GM18507 (cell line): Measurements from ENCODE around the gene APBB2.

Experiments used
- DNase-seq: peaks from one replicate; pipeline ENCODE4 v3.0.0; 2011; ENCODE audit warnings: low read depth; ENCODE audit not compliant: insufficient read length; ENCODE audit errors: extremely low spot score
- FAIRE-seq: peaks from 2 replicates; lab custom pipeline; 2011; peaks lifted over from hg19 to GRCh38; lab: Jason Lieb, UNC

APBB2 gene

GRCh38 chr4:41197996-41198395, 16.3 kb downstream of the APBB2 start:
- FAIRE-seq: no peak
- DNase-seq: no peak

DNA sequence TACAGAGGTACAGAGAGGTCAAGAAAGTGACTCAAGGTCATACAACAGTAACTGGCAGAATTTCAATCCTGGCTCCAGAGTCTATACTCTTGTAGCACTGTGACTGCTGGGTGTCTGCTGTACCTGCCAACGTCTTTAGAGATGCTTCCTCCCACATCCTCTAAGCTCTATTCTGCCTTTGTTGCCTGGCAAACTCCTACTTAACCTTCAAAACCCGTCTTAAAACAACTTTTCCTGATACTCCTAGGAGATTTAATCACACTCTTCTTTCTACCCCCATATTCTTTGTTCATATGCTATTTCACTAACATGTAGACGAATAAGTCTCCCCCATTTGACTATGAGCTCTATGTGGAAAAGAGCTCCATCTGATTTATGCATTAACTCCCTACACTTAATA, 16.8 kb downstream of the APBB2 start:
- DNase-seq (no peak), FAIRE-seq (peak; percentile 5)

DNA sequence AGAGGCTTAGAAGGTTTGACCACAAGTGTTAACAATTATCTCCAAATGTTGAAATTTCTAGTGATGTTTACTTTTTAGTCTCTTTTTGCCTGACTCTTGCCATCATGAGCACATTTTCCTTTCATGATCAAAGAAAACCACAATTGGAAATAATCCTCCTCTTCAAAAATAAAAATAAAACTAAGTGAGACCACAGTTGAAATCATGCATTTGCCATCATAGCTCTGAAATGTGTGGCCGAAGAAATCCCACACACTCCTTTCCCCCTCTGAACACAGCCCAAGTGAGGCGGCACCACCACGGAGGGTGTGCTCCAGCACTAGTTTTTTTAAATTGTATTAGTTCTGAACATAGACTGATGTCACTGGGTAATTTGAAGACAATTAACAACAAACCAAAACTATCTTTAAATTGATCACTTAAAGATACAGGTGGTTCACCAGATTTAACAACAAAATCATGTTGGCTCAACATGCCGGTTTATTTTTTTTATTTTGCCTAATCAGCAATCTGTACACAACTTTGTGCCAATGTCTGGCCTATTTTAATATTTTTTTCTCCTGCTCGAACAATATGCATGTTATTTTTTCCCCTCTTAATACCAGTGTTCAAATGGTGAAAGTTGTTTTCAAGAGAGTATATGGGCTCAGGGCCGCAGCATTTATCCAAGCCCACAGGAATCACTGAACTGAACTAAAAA, 17.6 kb downstream of the APBB2 start:
- DNase-seq: no peak
- no peak for FAIRE-seq

DNA sequence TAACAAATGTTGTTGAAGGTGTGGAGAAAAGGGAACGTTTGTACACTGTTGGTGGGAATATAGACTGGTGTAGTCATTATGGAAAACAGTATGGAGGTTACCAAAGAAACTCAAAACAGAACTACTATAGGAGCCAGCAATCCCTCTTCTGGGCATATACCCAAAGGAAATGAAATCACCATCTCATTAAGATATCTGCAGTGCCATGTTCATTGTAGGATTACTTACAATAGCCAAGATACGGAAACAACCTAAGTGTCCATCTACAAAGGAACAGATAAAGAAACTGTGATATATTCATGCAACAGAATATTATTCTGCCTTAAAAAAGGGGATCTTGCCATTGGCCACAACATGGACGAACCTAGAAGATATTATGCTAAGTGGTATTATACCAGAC, 22.2 kb downstream of the APBB2 start:
- no peak for FAIRE-seq
- DNase-seq: no peak

- FAIRE-seq (peak; percentile 44), DNase-seq (no peak)
Observed at GRCh38 chr4:41189666-41190065, 24.7 kb downstream of the APBB2 start.

- FAIRE-seq (peak; percentile 41), DNase-seq (no peak)
Observed at GRCh38 chr4:41189076-41189475, 25.3 kb downstream of the APBB2 start.

DNA sequence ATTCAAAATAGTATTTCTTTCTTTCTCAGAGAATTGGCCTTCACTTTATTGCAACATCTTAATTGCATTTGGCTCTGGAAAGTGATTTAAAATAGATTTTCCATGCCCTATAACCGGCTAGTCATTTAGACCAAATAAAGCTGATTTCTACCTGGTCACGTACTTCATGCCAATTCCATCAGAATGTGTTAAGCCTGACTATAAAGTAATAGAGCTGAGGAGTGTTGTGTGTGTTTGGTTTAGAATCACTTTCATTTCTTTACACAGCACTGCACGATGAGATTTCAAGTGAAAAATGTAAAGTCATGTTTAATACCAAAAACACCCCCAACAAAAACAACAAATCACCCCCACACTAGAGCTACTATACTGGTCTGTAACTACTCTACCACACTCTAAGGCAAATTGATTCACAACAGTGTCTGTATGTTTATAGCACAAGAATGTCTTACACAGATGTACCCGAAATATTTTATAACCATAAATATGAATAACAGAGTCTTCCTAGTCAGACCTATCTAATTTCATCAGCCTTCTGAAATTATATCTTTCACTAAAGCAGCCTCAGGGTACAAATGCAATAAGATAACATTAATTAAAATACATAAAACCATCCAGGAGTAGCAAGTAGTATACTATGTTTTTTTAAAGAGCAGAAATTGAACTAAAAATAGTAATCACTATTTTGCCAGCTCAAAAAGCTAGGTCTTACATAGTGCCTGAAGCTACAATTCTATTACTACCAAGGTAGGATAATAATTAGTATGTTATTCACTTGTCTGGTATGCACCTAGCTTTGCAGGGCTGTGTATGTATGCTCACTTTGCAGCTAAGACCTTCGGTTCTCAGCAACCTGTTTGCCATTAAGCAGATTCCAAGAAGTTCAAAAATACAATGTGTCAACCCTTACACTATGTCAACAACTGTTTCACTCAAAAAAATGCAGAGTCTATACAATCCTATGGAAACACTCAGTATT, 28.4 kb downstream of the APBB2 start:
- FAIRE-seq (peak; percentile 47), DNase-seq (no peak)

DNA sequence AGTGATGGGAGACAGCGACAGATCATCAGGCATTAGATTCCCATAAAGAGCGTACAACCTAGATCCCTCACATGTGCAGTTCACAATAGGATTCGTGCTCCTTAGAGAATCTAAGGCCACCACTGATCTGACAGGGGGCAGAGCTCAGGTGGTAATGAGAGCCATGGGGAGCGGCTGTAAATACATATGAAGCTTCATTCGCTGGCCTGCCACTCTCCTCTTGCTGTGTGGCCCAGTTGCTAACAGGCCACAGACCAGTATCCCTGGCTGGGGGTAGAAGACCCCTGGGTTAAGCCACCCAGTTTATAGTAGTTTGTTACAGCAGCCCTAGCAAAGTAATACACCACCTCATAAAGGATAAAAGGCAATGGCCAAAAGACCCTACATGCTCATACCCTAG, 30.3 kb downstream of the APBB2 start:
- FAIRE-seq (no peak), DNase-seq (no peak)

- no peak for FAIRE-seq
- no peak for DNase-seq
Observed at GRCh38 chr4:41183021-41183553, 31.3 kb downstream of the APBB2 start.

- DNase-seq (no peak), FAIRE-seq (no peak)
Observed at GRCh38 chr4:41181037-41181436, 33.3 kb downstream of the APBB2 start.

GRCh38 chr4:41179498-41180195, 34.7 kb downstream of the APBB2 start:
- no peak for FAIRE-seq

GRCh38 chr4:41178372-41179370, 35.7 kb downstream of the APBB2 start:
- DNase-seq: no peak
- peak; percentile 54 for FAIRE-seq

More at GRCh38 chr4:41179498-41180195, 34.7 kb downstream of the APBB2 start:
- DNase-seq: no peak

DNA sequence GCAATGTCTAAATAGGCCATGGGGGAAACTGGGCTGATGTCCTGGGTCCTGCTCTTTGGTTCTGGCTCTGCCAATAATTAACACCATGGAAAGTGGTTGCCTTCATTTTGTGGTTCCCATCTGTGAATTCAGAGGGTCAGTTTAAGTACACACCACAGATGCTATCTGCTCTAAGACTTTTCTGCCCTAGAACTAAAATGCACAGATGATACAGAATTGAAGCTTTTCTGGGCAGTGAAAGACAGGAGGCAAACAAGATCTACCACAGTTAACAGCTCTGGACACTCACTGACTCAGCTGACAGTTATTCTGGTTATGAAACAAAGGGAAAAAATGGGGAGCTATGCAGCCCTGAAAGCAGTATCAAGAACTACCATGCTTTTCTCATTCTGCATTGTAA, 37.3 kb downstream of the APBB2 start:
- peak; percentile 82 for FAIRE-seq
- DNase-seq: no peak

GRCh38 chr4:41176340-41176739, 38.0 kb downstream of the APBB2 start:
- FAIRE-seq: no peak
- DNase-seq: no peak

- DNase-seq: no peak
- FAIRE-seq: no peak
Observed at GRCh38 chr4:41175794-41176193, 38.5 kb downstream of the APBB2 start.

- no peak for DNase-seq
- FAIRE-seq: no peak
Observed at GRCh38 chr4:41174444-41174843, 39.9 kb downstream of the APBB2 start.

- DNase-seq: no peak
- FAIRE-seq: peak; percentile 48
Observed at GRCh38 chr4:41172786-41173185, 41.6 kb downstream of the APBB2 start.

DNA sequence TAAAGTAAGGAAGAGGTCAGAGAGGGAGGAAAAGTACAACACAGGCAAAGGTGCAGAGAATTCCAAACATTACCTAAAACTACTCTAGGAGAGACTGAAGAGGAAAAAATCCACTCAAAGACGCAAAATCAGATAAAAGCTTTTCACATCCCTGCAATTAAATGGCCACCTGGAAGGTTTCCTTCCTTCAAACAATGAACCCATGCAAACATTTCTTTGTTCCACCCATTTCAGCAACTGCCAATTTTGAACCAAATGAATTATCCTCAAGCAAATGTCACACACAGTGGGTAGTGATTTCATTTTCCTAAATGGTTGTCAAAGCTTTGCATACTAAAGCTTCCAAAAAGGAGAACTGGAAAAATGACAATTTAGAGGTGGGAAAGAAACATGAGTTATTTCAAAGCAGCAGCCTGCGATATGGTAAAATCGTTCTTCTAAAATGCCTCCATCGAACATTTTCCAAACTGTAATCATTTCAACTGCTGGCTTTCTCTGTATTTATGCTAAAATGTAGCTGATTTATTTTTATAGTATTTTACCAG, 45.0 kb downstream of the APBB2 start:
- FAIRE-seq (no peak), DNase-seq (no peak)
